Measurements from ENCODE around the gene CHRM4. TPM values are rescaled to one million over a fixed set of nuclear protein-coding genes. Genes with fewer than 3 reads are reported as not detected.

The CHRM4 gene
- total RNA-seq: under 1 TPM in 3 of 9 donors, not detected in 6; 0.15 to 0.27 (median 0.20) TPM
- under 1 TPM in 1 of 2 donors, not detected in 1; 0.08 TPM for polyA plus RNA-seq
- long read RNA-seq, donor 1: 0 reads
- long read RNA-seq, donor 2: 0 reads
- long read RNA-seq, donor 3: 0 reads

DNA sequence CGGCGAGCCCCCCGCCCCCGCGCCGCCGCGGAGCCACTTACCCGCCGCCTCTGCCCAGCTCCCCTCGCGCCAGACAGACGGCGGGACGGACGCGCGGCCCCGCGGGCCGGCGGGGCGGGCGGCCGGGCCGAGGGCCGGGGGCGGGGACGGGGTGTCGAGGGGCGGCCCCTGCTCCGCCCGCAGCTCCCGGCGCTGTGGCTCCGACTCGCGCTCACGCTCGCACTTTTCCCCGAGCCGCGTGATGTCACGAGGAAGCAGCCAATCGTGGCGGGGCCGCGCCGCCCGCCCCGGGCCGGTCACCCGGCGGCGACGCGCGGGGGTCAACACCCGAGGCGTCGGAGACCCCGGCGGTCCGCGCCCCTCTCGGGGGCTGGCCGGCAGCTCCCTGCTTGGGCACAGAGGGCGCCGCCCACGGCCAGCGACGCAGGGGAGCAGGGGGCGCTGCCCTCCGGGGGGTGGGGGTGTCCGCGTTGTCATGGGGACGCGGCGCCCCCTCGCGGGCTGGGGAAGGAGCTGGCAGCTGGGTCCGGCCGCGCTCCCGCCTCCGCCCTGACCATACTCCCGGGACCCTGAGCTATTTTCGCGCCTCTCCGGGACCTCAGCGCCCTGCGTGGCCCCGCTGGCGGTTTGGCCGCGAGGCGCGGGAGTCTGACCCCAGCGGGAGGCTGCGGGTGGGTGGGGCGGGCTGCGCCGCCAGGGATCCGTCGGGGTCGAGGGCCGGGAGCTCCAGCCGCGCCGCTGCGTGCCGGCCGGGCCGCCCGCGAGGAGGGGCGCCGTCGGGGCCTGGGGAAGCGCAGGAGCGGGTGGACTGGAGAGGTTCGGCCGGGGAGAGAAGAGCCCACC, at the start of gene CHRM4:
Gene CHRM4 (minus strand): TSS at position 199 of the 843 bp plus-strand sequence. CDS start 5,219 bp downstream, outside the sequence.
- intact Hi-C loops (cut with DNase I): loop anchor here in 9 of 10 donors (2.0 to 10.0 kb wide), 6 partner anchors 136 to 226 kb away; partner anchors contain the start of genes ATG13 (in 4 of the 9) and HARBI1 (in 4 of the 9)
- H3K9me3 ChIP-seq: no peaks in the 10 kb centered on the region
- H3K4me1 ChIP-seq: peaks cover 0 to 53% (median 28%) of the 10 kb centered on the region in 12 donors
- peaks cover 11 to 58% (median 27%) of the 10 kb centered on the region in 9 donors for H3K27me3 ChIP-seq
- ATAC-seq: peak in 1 of 4 donors; percentile 11
- no peak within 1 kb of the TSS for H3K27ac ChIP-seq
- TF ChIP-seq POLR2A (IDR thresholded peaks at IDR 0.05): no peak
- TF ChIP-seq, protein P1, sequence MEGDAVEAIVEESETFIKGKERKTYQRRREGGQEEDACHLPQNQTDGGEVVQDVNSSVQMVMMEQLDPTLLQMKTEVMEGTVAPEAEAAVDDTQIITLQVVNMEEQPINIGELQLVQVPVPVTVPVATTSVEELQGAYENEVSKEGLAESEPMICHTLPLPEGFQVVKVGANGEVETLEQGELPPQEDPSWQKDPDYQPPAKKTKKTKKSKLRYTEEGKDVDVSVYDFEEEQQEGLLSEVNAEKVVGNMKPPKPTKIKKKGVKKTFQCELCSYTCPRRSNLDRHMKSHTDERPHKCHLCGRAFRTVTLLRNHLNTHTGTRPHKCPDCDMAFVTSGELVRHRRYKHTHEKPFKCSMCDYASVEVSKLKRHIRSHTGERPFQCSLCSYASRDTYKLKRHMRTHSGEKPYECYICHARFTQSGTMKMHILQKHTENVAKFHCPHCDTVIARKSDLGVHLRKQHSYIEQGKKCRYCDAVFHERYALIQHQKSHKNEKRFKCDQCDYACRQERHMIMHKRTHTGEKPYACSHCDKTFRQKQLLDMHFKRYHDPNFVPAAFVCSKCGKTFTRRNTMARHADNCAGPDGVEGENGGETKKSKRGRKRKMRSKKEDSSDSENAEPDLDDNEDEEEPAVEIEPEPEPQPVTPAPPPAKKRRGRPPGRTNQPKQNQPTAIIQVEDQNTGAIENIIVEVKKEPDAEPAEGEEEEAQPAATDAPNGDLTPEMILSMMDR (IDR thresholded peaks at IDR 0.05): peak in 7 of 12 donors; percentile 10 to 41 (median 30)
- H3K36me3 ChIP-seq: peaks cover 0 to 8% (median 4%) of the 10 kb centered on the region in 9 donors
- 0 to 5% (median 1%) methylated on average over 13 to 123 of the region's 123 CpGs for WGBS, 4 donors
- H3K4me3 ChIP-seq: peak within 1 kb of the TSS; percentile 7 to 55 (median 44)
- DNase-seq: no peak

DNA sequence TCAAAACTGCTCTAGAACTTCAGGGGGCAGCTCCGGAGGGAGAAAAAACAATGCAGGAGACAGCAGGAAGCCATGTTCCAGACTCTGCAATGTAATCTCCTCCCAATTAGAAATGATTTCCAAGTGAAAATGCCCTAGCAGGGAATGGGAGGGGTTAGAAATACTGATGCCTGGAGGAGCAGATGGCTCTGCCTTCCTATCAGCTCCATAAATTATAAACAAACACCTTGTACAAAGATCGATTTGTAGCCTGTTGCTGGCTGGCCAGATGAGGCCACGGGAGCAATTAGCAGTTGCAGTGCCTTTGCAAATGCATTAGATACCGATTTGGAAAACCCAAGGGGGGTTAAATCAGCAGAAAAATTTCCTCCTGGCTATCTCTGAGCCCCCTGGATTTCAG, 46.6 kb upstream of the CHRM4 start:
- ATAC-seq: no peak
- WGBS, 4 donors: 50 to 61% (median 57%) methylated on average over 4 of the region's 4 CpGs

DNA sequence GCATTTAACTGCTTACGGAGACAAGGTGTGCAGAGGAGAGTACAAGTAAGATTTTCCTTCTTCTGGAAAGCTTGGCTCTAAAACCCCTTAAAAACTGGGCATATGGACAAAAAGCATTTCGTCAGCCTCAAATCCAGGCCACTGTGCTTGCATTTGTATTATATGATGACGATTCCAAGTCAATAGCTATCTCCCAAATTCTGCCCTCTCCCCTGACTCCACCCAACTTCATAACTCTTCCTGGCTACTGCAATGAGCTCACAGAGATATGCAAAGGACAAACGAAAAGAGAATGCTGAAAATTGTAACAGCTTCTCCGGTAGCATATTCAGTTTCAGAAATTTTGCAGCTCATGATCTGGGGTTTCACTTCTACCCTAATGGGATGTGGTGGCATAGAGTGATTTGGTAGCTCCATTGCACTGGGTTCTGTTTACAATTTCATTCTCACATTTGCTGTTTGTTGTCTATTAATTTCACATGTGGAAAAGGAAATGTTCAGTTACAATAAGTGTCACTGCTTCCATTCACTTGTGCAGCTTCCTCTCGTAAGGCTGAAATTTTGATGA, 45.6 kb upstream of the CHRM4 start:
- TF ChIP-seq, protein P1 (IDR thresholded peaks at IDR 0.05): no peak
- ATAC-seq: no peak
- intact Hi-C loops (cut with DNase I): no loop called here
- no peak overlapping the region for H3K27ac ChIP-seq
- no peaks in the 10 kb centered on the region for H3K27me3 ChIP-seq
- peaks cover 0 to 30% (median 12%) of the 10 kb centered on the region in 12 donors for H3K4me1 ChIP-seq
- no peaks in the 10 kb centered on the region for H3K9me3 ChIP-seq
- WGBS, 4 donors: 56 to 79% (median 69%) methylated on average over 6 of the region's 6 CpGs
- peaks cover 0 to 55% (median 35%) of the 10 kb centered on the region in 9 donors for H3K36me3 ChIP-seq
- H3K4me3 ChIP-seq: no peak overlapping the region
- no peak for DNase-seq

More for the DNA sequence above, 46.6 kb upstream of the CHRM4 start:
- Histone ChIP-seq H3K4me1 (peaks cover 0 to 30% (median 12%) of the 10 kb centered on the region in 12 donors), H3K27me3 (no peaks in the 10 kb centered on the region), H3K9me3 (no peaks in the 10 kb centered on the region), H3K4me3 (no peak overlapping the region), H3K27ac (no peak overlapping the region), H3K36me3 (peaks cover 0 to 55% (median 35%) of the 10 kb centered on the region in 9 donors)
- TF ChIP-seq POLR2A (IDR thresholded peaks at IDR 0.05): no peak
- TF ChIP-seq, protein P1 (IDR thresholded peaks at IDR 0.05): no peak
- DNase-seq: no peak
- intact Hi-C loops (cut with DNase I): no loop called here

DNA sequence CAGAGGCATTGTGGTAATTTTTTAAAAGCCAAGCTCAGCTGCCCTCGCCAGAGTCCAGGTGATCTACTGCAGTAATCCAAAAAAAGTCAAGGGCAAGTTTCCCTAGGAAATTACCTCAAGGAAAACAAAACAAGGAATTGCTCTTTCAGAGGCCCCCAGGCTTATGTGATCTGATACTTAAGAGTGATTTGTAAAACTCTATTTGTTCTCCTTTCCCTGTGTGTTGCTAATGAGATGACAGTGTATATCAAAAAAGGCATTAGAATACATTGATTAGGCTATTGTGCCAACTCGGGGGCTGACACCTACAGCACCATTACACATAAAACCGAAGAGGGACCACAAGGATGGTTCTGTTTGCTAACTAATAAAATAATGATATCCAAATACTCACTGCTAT, 44.5 kb upstream of the CHRM4 start:
- ATAC-seq (no peak), DNase-seq (no peak)
- H3K27ac ChIP-seq: no peak overlapping the region
- H3K27me3 ChIP-seq: no peaks in the 10 kb centered on the region
- intact Hi-C loops (cut with DNase I): no loop called here
- 71 to 84% (median 79%) methylated on average over 3 of the region's 3 CpGs for WGBS, 4 donors
- no peak overlapping the region for H3K4me3 ChIP-seq
- H3K9me3 ChIP-seq: no peaks in the 10 kb centered on the region
- no peak for TF ChIP-seq POLR2A (IDR thresholded peaks at IDR 0.05)
- TF ChIP-seq, protein P1 (IDR thresholded peaks at IDR 0.05): no peak
- peaks cover 0 to 56% (median 36%) of the 10 kb centered on the region in 9 donors for H3K36me3 ChIP-seq
- peaks cover 0 to 30% (median 12%) of the 10 kb centered on the region in 12 donors for H3K4me1 ChIP-seq
